NCI-H2227 (cell line): Measurements from ENCODE around the gene SLC2A5.
"Not testable (repeated sequence)": the region's sequence is repeated elsewhere in the genome, so short reads cannot be mapped to it uniquely, and the experiment has no call there.

ENCODE experiments used
- DNase-seq: peaks from one replicate; lab custom pipeline; 2025; ENCODE audit not compliant: unreplicated experiment; lab: John Stamatoyannopoulos, UW

Gene SLC2A5, protein sequence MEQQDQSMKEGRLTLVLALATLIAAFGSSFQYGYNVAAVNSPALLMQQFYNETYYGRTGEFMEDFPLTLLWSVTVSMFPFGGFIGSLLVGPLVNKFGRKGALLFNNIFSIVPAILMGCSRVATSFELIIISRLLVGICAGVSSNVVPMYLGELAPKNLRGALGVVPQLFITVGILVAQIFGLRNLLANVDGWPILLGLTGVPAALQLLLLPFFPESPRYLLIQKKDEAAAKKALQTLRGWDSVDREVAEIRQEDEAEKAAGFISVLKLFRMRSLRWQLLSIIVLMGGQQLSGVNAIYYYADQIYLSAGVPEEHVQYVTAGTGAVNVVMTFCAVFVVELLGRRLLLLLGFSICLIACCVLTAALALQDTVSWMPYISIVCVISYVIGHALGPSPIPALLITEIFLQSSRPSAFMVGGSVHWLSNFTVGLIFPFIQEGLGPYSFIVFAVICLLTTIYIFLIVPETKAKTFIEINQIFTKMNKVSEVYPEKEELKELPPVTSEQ

DNA sequence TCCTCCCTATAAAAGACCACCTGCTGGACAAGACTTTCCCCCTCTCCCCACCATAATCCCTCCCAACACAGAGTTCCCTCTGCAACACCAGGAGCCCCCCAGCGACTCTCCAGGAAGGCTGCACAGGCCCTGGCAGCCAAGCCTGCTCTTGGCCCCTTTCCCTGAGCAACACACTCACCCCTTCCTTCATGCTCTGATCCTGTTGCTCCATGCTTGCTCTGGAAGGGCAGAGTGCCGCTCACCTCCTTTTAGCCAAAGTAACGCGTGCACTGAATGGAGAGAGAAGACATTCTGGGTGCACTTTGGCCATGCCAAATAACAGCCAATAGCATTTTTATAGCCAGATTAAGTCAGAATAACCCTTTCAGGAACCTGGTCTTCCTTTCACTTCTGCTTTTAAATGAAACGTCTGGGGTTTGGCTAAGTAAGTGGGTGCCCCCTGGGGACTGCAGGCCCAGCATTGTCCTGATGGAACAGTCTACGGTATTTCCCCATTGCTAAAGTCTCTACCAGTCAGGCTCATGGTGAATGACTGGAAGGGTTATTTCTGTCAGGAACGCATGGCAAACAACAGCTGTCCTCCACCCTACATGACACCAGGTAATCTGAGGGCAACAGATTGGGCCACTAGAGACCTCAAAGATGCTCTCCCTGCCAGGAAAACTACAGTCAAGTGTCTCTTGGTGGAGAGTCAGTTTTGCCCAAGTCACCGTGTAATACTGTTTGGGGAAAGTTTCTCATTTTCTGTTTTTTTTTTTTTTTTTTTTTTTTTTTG is at the start of gene SLC2A5:
TSS of gene SLC2A5 (minus strand) at position 310 of the 775 bp plus-strand sequence. CDS start at position 211, 99 bp downstream.
- DNase-seq: no peak

DNA sequence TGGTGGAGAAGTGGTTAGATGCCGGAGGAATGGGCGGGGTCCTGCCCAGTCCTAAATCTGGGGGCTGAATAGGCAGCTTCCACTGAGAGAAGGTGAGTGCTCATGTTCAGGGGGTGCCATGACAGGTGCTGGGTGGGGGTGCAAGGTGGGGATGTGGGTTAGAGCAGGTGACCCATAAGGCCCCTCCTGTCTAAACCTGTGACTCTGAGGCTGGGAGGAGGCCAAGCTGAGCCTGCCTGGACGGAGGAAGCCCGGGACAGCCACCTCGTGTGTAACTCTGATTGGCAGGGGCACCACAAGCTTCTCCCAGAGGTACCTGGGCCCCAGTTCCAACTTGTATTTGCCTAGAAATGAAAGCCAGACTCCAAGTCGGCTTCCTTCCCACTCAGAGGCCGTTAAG is 48.8 kb upstream of the SLC2A5 start:
- no peak for DNase-seq

DNA sequence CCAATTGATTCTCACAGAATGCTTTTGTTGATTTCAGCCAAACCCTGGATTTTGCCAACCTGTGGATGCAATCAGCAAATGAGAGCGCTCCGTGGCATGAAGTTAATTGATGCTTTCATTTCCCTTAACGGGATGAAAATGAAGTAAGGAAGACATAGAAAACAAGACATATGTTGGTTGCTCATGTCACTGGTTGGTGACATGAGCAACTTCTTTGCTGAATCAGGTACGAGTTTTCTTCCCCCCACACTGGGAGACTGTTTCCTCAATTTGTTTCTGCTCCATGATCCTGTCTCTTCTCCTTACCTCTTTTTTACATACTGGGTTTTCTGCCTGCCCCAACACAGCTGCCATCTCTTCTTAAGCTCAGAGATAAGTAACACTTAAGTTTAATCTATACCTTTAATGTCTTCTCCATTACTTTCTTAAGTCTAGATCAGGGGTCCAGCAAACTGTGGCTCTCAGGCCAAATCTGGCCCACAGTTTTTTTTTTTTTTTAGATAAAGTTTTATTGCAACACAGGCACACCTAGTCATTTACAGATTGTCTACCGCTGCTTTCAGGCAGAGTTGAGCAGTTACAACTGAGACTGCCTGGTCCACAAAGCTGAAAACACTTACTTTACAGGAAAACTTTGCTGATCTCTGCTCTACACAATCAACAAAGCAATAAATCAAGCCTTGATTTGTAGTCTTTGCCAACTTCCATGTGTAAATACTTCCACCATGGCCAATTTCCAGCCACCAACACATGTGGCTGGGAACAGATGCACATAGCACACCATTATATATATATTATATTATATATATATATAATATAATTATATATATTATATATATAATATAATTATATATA is 46.1 kb upstream of the SLC2A5 start:
- no peak for DNase-seq

DNA sequence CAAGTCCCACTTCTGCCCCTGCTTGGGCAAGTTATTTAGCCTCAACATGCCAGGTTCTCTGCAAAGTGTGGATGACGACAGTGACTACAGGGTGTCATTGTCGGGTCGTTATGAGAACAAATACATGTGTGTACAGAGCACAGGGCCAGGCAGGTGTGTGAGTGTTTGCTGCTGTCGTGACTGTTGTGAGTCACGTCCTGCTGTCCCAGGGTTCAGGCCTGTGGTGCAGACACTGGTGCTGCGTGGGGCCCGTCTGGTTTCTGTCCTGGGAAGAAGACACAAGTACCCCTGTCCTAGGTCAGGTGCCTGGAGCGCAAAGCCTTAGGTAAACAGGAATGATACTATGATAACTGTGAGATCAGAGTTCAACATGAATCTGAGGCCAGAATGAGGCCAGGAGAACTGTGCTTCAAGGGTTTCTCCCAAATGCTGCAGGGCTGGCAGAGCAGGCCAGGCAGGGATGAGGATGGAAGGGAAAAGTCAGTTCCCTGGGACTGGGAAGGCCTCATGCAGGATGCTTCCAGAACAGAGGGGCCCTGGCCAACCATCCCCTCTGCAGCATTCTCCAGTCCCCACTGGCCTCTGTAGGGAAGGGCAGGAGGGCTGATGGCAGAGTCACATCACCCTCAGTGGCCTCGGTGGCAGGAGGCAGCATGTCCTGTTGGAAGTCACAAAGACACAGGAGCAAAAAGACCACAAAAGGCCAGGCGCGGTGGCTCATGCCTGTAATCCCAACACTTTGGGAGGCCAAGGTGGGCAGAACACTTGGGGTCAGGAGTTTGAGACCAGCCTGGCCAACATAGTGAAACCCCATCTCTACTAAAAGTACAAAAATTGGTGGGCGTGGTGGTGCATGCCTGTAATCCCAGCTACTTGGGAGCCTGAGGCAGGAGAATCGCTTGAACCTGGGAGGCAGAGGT is 43.8 kb upstream of the SLC2A5 start:
- no peak for DNase-seq

DNA sequence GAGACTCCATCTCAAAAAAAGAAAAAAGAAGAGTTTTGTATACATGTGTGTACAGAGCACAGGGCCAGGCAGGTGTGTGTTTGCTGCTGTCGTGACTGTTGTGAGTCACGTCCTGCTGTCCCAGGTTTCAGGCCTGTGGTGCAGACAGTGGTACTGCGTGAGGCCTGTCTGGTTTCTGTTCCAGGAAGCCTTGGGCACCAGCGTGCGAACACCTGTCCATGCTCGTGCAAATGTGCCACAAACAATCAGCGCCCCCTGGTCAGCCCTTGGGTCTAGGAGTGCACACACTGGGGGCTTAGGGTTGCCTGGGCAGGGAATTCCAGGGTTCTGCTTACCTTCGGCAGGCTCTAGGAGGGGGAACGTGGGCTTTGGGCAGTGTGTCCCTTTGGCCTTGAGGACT is 42.5 kb upstream of the SLC2A5 start:
- DNase-seq: no peak

DNA sequence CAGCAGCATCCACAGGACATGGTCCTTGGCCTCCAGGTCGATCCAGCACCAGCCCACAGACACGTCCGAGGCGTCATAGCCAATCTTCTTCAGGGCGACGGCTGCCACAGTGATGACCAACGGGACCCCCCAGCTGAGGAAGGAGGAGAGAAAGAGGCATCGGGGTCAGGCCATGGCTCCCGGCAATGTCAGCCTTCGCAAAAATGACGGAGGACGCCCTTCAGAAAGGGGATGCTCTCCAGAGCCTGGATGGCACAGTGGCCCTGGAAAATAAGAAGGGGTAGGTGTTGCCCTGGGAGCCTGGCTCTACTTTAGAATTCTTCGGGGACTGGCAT is 41.9 kb upstream of the SLC2A5 start:
- no peak for DNase-seq

DNA sequence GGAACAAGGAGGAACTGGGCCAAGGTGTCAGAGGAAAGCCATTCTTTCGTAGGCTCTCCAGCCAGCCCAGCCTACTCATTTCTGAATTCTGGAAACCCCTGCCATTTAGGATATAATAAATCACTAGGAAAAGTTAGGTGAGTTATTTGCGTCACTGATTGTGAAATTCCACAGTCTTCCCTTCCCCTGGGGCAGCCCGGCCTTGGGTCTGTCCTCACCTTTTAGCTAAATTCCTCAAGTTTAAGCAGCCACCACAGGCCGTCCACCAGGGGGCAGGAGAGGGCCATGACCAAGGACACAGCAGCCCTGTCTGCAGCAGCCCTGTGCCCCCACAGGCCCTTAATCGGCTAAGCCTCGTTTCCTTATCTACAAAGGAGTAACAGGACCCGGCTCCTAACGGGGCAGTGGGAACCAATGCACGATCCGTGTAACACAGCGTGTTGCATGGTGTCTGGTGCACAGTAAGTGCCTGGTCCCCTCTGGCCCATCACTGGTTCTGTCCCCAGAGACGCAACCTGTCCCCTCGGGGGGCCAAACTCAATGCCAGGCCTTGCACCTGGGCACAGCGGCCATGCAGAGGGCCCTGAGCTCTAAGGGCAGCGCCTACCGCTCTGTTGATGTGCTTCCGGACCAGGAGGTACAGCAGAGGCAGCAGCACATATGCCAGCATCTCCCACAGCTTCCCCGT is 41.4 kb upstream of the SLC2A5 start:
- DNase-seq: peak; percentile 85

DNA sequence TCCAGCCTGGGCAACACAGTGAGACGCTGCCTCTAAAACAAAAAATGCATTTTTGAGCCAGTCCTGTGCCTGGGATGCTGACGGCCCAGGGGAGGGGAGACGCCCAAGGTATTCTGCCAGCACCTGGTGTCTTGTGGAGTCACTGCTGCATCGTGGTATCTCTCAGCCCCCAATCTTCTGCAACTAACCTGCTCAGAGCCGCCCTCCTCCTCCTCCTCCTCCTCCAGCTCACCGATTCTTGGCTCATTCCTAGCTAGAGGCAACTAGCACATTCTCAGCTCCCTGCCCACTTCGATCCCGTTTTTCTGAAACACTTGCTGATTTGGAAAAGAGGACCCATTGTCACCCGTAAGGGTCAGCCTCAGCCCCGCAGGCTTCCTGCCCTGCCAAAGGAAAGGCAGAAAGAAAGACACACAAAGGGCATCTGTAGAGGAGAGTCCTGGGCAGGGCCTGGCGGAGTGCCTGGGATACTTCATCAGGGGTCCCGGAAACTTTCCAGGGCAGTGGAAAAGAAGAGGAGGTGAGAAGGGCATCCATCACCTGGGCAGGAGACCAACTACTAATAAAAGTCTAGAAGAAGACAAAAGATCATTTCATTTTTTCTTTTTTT is 38.7 kb upstream of the SLC2A5 start:
- no peak for DNase-seq

DNA sequence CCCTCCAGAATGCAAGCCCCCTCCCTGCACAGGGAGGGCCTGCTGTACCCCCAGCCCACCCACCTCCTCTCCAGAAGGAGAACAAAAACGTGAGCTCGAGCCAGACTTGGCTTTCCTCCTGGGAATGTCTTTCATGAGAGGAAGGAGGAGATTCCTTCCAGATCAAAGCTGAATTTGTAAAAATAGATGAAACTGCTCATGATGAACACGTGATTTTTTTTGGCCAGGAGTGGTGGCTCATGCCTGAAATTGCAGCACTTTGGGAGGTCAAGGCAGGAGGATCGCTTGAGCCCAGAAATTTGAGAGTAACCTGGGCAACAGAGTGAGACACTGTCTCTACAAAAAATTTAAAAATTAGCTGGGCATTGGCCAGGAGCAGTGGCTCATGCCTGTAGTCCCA is 37.7 kb upstream of the SLC2A5 start:
- no peak for DNase-seq

DNA sequence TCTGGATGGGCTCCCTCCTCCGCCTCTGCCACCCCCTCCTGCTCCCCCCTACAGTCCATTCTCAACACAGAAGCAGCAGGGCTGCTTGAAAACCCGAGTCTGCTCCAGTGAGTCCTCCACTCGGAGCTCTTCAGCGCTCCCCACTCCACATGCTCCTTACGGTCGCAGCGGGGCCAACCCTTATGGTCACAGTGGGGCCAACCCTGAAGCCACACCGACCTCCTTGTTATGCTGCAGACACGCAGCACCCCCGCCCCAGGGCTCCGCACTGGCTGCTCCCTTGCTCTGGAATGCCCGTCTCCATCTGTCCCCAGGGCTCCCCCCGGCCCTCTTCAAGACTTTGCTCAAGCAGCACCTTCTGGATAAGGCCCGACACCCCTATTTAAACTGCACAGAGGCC is 36.9 kb upstream of the SLC2A5 start:
- DNase-seq: no peak

DNA sequence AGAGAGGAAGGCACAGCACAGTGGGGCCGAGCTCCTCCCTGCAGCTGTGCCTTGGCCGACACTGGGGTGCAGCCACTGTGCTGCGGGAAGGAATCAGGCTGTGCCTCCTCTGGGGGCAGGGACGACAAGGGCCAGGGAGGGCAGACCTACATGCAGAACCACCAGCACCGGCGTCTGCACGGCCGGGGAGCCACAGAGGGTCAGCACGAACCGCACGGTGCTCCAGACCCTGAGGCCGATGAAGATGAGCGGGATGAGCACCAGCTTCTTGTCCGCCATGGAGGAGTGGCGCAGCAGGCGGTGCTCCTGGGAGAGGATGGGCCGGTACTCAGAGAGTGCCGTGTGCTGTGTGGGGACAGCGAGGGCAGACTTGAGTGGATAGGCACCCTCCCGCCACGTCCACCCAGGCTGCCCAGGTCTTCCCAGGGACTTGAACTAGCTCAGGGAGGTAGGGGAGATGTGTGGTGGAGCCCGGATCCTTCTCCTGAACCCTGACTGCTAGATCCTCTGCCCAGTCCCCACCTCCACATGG is 36.0 kb upstream of the SLC2A5 start:
- DNase-seq: no peak

DNA sequence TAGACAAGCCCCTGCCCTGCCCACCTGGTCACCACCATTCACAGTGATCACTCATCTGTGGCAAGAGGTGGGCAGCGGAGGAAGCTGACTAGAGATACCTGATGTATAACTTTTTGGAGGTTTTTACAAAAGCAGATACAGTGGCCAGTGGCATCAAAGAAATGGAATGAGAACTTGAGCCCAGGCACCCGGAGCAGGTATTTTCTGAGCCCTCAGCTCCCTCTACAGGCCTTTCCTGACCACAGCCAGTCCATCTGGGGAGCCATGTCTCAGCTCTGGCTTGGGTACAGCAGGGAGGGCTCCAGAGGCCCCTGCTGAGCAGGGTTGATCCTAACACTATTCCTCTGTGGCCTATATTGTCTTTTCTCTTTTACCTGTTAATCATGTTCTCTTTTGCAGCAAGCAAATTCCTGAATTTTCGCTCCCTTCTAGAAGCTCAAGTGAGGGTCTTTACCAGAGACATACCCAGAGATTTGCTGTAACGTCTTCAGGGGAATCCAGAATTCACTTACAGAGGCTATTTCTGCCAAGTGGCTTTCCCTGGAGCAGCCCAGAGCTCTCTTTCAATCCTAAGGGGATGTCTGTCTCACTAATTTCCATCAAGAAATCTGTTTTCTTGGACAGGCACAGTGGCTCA is 32.2 kb upstream of the SLC2A5 start:
- DNase-seq: peak; percentile 51

DNA sequence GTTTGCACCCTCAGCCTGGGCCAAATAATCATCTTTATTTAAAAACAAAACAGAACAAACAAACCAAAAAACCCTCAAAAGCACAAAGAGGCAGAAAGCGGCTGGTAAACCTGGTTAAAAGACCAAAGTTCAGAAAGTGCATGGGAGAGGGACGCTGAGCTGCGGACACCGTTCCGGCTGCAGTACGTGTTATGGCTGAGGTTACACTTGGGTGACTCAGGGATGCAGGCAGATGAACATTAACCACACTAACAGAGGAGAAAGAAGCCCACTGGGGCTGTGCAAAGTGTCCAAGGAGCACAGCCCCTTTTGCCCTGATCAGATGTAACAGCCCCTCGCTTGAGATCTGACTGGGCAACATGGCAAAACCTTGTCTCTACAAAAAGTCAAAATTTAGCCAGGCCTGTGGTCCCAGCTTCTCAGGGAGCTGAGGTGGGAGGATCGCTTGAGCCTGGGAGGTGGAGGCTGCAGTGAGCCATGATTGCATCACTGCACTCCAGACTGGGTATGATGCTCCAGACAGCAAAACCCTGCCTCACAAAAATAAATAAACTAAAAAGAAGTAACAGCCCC is 31.1 kb upstream of the SLC2A5 start:
- DNase-seq: no peak

DNA sequence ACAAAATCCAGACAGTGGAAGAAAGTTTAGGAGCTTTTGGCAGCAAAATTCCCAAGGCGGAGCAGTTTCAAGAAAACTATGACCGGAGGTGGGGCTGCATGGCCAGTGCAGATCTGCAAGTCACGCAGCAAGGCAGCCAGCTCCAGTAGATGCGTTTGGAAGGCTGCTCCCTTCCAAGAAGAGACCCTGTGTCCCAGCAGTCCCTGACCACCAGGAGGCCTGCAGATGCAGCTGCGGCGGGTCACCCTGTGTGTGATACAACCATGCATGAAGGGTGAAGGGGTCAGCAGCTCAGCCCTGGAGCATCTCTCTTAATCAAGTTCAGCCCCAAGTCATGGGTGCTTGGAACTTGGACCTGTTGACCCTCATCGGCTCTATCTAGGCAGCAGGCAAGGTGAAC is 30.1 kb upstream of the SLC2A5 start:
- DNase-seq: no peak

DNA sequence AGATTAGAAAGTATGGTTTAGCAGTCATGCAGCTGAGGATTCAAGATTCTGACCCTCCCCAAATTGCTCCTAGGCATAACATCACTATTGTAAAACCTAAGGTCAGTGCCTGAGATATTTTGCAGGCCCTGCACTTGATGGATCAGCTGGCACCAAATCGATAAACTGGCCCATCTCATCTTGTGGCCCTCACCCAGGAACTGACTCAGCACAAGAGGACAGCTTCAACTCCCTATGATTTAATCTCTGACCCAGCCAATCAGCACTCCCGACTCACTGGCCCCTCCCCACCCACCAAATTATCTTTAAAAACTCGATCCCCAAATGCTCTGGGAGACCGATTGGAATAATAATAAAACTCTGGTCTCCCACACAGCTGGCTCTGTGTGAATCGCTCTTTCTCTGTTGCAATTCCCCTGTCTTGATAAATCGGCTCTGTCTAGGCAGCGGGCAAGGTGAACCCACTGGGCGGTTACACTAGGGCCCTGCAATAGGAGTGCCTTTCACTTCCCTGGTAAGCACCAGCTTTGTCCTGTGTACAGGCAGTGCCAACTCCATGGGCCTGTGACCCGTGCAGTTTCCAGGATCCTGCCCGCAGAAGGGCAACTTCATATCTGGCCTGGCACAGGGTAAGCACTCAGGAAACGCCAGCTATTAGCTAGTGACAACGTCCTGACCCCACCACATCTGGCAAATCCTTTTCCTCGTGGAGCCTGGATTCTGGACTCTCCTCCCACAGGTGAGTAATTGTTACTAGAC is 28.7 kb upstream of the SLC2A5 start:
- DNase-seq: no peak

DNA sequence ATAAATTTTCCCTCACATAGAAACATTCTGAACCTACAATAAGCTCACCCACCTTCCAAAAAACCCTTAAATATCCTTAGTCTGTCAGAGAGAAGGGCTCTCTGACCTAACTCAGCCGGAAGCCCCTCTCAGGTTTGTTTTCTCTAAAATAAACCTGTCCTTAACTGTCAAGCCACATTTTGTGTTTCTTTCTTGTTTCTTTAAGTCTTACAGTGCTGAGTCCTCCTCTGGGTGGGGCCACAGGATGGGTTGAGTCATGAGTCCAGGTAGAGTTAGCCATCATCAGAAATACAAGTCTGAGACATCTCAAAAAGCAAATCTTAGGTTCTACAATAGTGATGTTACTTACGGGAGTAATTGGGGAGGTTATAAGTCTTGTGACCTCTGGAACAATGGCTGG is 26.4 kb upstream of the SLC2A5 start:
- no peak for DNase-seq

DNA sequence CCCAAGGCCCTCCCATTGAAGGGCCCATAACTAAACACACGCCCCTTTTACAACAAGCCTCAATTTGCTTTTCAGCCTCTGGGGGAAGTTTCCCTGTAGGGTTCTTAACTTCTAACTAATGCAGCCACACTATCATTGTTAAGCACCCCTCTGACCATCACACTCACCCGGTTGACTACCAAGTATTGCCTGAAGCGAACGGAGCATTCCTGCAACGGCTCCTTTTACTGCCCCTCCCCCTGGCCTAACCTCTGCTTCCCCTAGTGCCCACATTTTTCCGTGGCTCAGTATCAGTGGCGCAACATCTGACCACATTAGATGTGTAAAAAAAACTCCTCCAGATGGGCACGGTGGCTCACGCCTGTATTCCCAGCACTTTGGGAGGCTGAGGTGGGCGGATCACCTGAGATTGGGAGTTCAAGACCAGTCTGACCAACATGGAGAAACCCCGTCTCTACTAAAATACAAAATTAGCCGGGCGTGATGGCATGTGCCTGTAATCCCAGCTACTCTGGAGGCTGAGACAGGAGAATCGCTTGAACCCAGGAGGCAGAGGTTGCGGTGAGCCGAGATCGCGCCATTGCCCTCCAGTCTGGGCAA is 24.7 kb upstream of the SLC2A5 start:
- DNase-seq: not testable (repeated sequence)
